Measurements from ENCODE around the gene TXNRD2.
"Not testable (repeated sequence)": the region's sequence is repeated elsewhere in the genome, so short reads cannot be mapped to it uniquely, and the experiment has no call there.

Gene TXNRD2

GRCh38 chr22:19888131-19888746 lies 53.4 kb downstream of the TXNRD2 start:
- no peak for DNase-seq (ENCODE audit: low spot score)

DNA sequence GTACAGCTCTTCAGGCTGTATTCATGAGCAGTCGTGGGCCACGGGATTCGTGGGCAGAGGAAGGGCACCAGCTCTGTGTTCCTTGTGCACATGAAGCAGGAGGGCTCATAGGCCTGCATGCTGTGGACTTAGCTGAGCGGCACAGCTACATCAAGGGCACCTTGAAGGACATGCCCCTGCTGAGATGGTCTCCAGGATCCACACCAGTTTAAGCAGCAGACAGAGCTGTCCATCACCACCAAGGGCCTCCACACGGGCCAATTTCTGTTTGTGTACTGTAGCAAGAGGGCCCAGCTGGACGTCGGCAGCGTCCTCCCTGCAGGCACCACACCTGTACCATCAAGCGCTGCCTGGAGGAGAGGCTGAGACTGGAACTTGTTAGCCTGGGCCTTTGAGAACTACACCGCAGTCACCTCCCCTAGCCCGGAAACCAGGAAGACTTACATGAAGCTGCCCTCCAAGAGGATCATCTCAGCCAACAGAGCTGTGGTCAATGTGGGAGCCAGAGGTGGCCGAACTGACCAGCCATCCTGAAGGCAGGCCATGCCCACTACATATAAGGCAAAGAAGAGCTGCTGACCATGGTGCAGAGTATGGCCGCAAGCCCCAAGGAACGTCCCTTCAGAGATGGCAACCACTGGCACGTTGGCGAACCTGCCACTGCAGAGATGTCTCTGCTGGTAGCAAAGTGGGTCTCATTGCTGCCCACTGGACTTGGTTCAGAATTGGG lies 54.2 kb downstream of the TXNRD2 start:
- no peak for DNase-seq (ENCODE audit: low spot score)

DNA sequence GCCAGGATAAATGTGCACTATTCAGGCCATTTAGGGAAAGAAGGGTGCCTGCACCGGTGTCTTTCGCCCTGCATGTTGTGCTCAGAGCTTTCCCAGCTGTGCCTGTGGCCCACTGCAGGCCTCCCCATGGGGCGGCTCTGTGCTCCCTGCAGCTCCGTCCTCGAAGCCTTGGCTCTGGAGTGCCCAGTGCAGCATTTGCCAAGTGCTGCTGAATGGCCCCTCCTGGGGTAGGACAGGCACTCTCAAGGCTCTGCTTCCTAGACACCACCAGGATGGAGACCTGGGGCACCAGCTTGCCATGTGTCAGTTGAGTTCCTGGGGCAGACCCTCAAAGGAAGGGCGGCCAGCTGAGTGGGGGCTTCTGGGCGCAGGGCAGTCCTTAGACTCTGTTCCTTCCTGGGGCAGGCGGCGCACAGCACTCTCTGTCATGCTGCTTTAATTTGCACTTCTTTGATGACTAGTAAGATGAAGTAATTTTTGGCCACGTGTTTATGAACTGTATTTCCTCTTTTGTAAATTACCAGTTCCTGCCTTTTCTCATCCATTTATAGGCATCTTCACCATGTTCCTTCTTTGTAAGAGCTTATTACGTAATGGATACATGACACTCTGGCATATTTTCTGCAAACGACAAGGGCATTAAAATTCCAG lies 54.9 kb downstream of the TXNRD2 start:
- DNase-seq (ENCODE audit: low spot score), result peak; percentile 40

DNA sequence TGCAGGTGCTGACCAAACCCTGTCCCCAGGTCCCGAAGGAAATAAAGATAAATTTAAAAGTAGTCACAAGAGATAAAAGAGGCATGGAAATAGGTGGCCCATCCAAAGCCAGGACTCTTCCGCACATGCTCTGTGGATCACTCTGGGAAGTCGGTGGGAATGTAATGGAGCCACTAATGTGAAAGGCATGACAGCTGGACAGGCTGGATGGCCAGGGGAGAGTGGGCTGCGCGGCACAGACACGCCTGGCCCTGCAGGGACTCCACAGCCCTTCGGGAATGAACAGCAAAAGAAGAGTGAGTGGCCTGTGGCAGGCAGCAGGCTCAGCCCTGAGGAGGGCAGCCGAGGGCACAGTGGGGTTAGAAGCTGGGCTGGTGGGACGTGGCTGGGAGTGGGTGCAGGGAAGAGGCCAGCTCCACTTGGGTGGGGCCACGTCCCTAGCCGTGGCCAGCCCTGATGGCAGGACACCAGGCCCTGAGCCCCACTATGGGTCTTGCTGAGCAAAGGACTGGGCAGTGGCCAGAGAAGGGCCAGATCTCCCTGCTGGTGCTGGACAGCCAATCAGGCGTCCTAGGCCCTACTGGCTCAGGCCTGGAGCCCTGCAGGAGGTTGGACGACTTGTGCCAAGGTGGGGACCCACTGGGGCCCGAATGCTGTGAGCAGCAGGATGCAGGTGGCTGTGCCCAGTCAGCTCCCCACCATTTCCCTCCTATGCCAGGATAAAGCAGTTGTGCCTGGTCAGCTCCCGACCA lies 55.6 kb downstream of the TXNRD2 start:
- no peak for DNase-seq (ENCODE audit: low spot score)

DNA sequence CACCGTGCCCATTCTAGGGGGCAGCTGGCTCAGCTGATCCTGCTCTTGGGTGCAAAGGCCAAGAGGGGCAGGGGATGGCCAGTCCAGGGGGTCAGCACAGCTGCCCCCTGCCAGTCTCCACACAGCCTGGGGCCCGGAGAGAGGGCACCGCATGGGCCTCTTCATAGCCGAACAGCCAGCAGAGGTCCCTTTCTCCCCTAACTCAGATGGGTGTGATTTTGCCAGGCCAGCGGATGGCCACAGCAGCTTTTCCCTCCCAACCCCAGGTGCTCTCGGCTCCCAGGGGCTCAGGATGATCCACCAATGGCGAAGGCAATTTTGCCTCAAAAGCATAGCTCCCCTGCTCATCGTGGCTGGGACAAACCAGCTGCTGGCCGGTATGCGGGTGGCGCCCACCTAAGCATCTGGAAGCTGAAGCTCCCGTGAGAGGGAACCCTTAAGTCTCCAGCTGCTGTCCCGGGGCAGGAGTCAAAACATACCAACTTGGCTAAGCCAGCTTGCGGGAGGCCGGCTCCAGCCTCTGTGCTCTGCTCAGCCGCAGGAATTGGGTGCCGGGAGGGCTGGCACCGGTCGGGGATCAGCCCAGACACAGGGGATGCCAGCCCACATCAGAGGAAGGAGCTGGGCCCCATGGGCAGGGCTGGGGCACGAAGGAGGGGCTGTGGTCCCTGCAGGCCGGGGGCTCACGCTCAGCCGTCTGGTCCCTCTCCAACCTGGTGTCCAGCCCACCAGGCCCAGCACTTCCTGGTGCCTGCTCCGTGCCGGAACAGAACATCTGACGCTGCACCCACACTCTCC lies 56.5 kb downstream of the TXNRD2 start:
- DNase-seq (ENCODE audit: low spot score), result no peak

- DNase-seq (ENCODE audit: low spot score), result no peak
These were observed 57.3 kb downstream of the TXNRD2 start for GRCh38 chr22:19884161-19884953.

GRCh38 chr22:19883446-19883845 lies 58.2 kb downstream of the TXNRD2 start:
- DNase-seq (ENCODE audit: low spot score), result not testable (repeated sequence)

DNA sequence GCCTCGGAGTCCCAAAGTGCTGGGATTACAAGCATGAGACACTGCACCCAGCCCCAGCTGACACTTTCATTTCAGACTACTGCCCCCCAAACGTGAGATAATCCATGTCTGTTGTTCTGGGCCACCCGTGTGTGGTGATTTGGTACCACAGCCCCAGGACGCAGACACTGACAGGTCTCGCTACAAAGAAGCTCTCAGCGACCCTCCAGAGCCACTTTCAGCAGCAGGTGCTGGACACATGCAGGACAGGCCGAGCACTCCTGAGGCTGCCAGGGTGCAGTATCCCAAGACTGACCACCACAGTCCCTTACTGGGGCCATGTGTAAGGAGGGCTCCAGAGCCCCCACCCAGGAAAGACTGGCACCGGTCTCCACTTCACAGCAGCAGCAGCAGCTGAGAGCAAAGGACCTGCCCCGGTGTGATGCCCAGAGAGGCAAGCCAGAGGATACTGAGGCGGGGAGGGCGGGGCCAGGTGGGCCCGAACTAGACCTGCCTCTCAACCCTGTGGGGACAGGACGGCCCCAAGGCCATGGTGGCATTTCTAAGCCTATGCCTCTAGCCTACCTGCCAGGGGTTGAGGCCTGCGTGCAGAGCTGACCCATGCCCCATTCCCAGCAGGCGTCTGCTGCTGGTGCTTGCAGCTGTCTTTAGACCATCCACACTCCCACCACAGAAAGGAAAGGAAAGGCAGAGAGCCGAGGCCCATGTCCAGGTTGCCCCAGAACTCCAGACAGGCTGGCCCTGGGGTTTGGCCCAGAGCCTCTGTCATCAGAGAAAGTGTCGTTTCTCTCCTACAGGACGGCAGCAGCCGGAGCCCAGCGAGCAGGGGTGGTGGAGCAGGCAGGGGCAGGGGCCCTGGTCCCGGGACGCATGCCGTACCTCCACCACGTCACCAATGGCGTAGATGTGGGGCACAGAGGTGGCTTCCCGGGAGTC lies 58.9 kb downstream of the TXNRD2 start:
- no peak for DNase-seq (ENCODE audit: low spot score)

GRCh38 chr22:19880786-19881569 lies 60.6 kb downstream of the TXNRD2 start:
- no peak for DNase-seq (ENCODE audit: low spot score)

GRCh38 chr22:19879992-19880785 lies 61.4 kb downstream of the TXNRD2 start:
- DNase-seq (ENCODE audit: low spot score), result no peak

GRCh38 chr22:19879643-19879991 lies 62.0 kb downstream of the TXNRD2 start:
- no peak for DNase-seq (ENCODE audit: low spot score)

- DNase-seq (ENCODE audit: low spot score), result no peak
These were observed 62.4 kb downstream of the TXNRD2 start for GRCh38 chr22:19879246-19879570.

GRCh38 chr22:19878461-19879245 lies 63.0 kb downstream of the TXNRD2 start:
- DNase-seq (ENCODE audit: low spot score), result no peak

GRCh38 chr22:19877626-19878339 lies 63.8 kb downstream of the TXNRD2 start:
- DNase-seq (ENCODE audit: low spot score), result no peak

DNA sequence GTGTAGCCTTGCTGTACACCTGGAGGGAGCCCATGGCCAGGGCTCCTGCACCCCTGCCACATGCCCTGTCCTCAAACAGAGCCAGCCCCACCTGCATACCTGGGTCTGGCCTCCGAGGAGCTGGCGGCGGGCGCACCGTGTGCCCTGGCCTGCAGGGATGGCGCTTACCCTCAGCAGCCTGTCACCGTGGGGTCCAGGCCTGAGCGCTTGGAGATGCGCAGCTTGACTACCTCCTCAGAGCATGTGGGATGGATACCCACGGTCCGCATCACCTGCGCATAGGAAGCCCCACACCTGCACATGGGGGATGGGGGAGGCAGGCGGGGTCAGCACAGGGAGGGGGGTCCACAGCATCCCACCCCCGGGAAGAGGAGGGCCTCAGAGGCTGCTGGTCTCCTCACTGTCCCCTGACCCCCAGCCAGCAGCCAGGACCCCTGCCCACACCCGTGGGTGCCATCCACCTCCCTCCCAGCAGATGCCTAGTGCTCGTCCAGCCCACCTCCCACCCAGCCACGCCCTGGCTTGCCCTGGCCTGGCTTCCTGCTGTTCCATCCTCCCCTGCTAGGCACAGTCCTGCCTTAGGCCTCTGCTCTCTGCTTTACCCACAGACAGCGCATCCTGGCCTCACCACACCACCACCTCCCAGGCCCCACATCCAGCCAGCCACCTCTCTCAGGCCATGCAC lies 64.5 kb downstream of the TXNRD2 start:
- no peak for DNase-seq (ENCODE audit: low spot score)

GRCh38 chr22:19876314-19876940 lies 65.2 kb downstream of the TXNRD2 start:
- DNase-seq (ENCODE audit: low spot score), result no peak

All from putamen (tissue), 1 donor.